H1 (cell line): ENCODE data around the gene STIMATE. TPM values are rescaled to one million over a fixed set of nuclear protein-coding genes. Genes with fewer than 3 reads are reported as not detected.

Experiments used
- CHD7 ChIP-seq: fragments of 300-600 bp; sonication (generic); IDR thresholded peaks from 2 replicates; pipeline ENCODE4 v1.7.1; 2012; ENCODE audit warnings: low read length, moderate library complexity, mild to moderate bottlenecking, inconsistent platforms; ENCODE audit not compliant: insufficient replicate concordance
- HDAC2 ChIP-seq, 2 experiments: fragments of 300-600 bp in 1 of 2; sonication (generic) in 1 of 2; IDR thresholded peaks; 2 replicates each; pipeline ENCODE4 v1.6.1; 2011 to 2012; ENCODE audit warnings: low read depth in 2 of 2, low read length in 2 of 2, mild to moderate bottlenecking in 2 of 2, moderate library complexity in 2 of 2, borderline replicate concordance in 1 of 2, inconsistent platforms in 1 of 2
- POLR2AphosphoS5 ChIP-seq: IDR thresholded peaks from 2 replicates; pipeline ENCODE4 v1.6.1; 2011; ENCODE audit warnings: low read depth, low read length
- SIX5 ChIP-seq: IDR thresholded peaks from 2 replicates; pipeline ENCODE4 v1.6.1; 2011; ENCODE audit warnings: mild to moderate bottlenecking, low read depth, low read length
- SP1 ChIP-seq: IDR thresholded peaks from 2 replicates; pipeline ENCODE4 v1.6.1; 2011; ENCODE audit warnings: low read depth, low read length
- SUZ12 ChIP-seq: fragments of 200-600 bp; sonication (generic); IDR thresholded peaks from 2 replicates; pipeline ENCODE4 v1.6.1; 2012; ENCODE audit warnings: mild to moderate bottlenecking, inconsistent platforms, low read length, moderate library complexity, mixed read lengths
- ZNF274 ChIP-seq: IDR thresholded peaks from 2 replicates; pipeline ENCODE4 v1.7.0; 2012; ENCODE audit warnings: low read length, borderline replicate concordance; ENCODE audit errors: extremely low read depth
- polyA plus RNA-seq, 7 experiments: library from polyadenylated mRNA; depleted of rRNA in 3 of 7; stranded (reverse) in 5 of 7; unstranded in 2 of 7; fragments of >200 nt in 5 of 7; fragments of 200-250 nt in 2 of 7; gene quantifications; 1 replicate in 5 of 7; 2 replicates in 1 of 7; 4 replicates in 1 of 7; pipeline versions ENCODE4 v1.2.1 to v1.2.3, GENCODE V29; 2011 to 2013; ENCODE audit warnings: missing spikeins in 2 of 7, mixed read lengths in 2 of 7
- total RNA-seq: library from RNA; stranded (reverse); fragmentation: NEBNext Ultra II Directional; extraction: Animal tissue kit (Norgen Biotek cat#: 25700); gene quantifications from 2 replicates; pipeline ENCODE4 v1.2.1, GENCODE V29; 2021

Gene STIMATE
- total and polyA plus RNA-seq, 2 of the 8 experiments (the other 6 are each of a cell fraction or from before 2014, with no cell fraction given) = 17.5 to 22.1 TPM

GRCh38 chr3:52827441-52827840 is 69.9 kb downstream of the STIMATE start (continued):
- TF ChIP-seq CHD7 (no peak), ZNF274 (no peak), SP1 (no peak), SUZ12 (no peak), HDAC2 (IDR thresholded peaks at IDR 0.05; ENCODE audit: borderline replicate concordance in 1 of 2, low read depth in 2 of 2, low read length in 2 of 2) (no peak), SIX5 (no peak), POLR2AphosphoS5 (no peak)
- TF ChIP-seq, all 59 proteins: peak for 0
